HG02943 (cell line): ENCODE data around the gene CACNA1I.

Source experiments
- ATAC-seq: cut with Tn5 transposase; IDR thresholded peaks from one replicate; pipeline ENCODE4 v1.9.1; 2021; ENCODE audit warnings: mild to moderate bottlenecking, low read depth, moderate library complexity; ENCODE audit not compliant: unreplicated experiment

Gene CACNA1I

GRCh38 chr22:39664485-39665200 is 94.1 kb downstream of the CACNA1I start:
- ATAC-seq: no peak

- no peak for ATAC-seq
These were observed 94.7 kb downstream of the CACNA1I start for GRCh38 chr22:39665229-39665628.

- ATAC-seq: no peak
These were observed 95.3 kb downstream of the CACNA1I start for GRCh38 chr22:39665661-39666431.

GRCh38 chr22:39666495-39666894 is 95.9 kb downstream of the CACNA1I start:
- no peak for ATAC-seq

- ATAC-seq: no peak
These were observed 96.4 kb downstream of the CACNA1I start for GRCh38 chr22:39666926-39667325.

- no peak for ATAC-seq
These were observed 98.9 kb downstream of the CACNA1I start for GRCh38 chr22:39669432-39669831.

- no peak for ATAC-seq
These were observed 101.4 kb downstream of the CACNA1I start for GRCh38 chr22:39671936-39672335.

GRCh38 chr22:39674536-39674935 is 104.0 kb downstream of the CACNA1I start:
- no peak for ATAC-seq

- no peak for ATAC-seq
These were observed 105.4 kb downstream of the CACNA1I start for GRCh38 chr22:39675947-39676346.

- no peak for ATAC-seq
These were observed 107.4 kb downstream of the CACNA1I start for GRCh38 chr22:39677967-39678366.

GRCh38 chr22:39678862-39679490 is 108.4 kb downstream of the CACNA1I start:
- ATAC-seq: no peak

GRCh38 chr22:39679652-39680051 is 109.1 kb downstream of the CACNA1I start:
- ATAC-seq: no peak

GRCh38 chr22:39680486-39680885 is 109.9 kb downstream of the CACNA1I start:
- ATAC-seq: no peak

- no peak for ATAC-seq
These were observed 110.7 kb downstream of the CACNA1I start for GRCh38 chr22:39681038-39681861.

GRCh38 chr22:39682994-39683393 is 112.4 kb downstream of the CACNA1I start:
- ATAC-seq: no peak

GRCh38 chr22:39683639-39684038 is 113.1 kb downstream of the CACNA1I start:
- ATAC-seq: no peak

GRCh38 chr22:39684702-39685281 is 114.2 kb downstream of the CACNA1I start:
- ATAC-seq: no peak

- no peak for ATAC-seq
These were observed 115.0 kb downstream of the CACNA1I start for GRCh38 chr22:39685336-39686177.

- ATAC-seq: no peak
These were observed 115.6 kb downstream of the CACNA1I start for GRCh38 chr22:39686178-39686620.
